ENCODE results near the gene ZHX3.

DNA sequence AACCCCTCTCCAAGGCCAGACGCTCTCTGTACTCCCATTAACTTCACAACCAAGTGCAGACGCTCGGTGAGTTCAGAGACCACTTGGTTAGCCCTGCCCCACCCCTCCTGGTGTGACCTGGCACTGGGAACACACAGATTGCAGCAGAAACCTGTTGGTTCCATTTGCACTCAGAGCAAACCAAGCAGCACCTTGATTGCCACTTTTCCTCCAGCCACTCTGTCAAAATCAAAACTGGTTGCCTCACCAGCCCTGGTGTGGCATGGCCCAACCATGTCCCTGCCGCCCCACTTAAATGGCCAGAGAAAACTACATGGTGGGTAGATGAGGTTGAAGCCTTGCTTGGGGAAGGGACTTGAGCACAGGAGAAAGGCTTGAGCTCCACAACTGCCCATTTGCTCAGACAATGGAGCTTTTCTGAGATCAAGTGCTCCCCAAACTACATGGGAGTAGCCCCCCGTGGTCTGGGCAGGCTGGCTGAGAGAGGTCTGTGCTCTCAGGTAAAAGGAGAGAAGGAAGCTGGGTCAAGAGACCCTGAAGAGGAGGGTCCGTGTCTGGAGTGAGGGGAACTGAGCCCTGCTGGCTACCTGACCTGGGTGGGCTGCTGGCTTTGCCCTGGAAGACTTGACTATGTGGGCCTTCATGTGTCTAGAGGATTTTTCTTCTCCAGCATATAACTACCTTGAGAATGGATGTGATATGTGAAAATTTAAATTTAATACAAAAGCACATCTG lies 136.8 kb downstream of the ZHX3 start:
- TF ChIP-seq, protein P1, sequence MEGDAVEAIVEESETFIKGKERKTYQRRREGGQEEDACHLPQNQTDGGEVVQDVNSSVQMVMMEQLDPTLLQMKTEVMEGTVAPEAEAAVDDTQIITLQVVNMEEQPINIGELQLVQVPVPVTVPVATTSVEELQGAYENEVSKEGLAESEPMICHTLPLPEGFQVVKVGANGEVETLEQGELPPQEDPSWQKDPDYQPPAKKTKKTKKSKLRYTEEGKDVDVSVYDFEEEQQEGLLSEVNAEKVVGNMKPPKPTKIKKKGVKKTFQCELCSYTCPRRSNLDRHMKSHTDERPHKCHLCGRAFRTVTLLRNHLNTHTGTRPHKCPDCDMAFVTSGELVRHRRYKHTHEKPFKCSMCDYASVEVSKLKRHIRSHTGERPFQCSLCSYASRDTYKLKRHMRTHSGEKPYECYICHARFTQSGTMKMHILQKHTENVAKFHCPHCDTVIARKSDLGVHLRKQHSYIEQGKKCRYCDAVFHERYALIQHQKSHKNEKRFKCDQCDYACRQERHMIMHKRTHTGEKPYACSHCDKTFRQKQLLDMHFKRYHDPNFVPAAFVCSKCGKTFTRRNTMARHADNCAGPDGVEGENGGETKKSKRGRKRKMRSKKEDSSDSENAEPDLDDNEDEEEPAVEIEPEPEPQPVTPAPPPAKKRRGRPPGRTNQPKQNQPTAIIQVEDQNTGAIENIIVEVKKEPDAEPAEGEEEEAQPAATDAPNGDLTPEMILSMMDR (IDR thresholded peaks at IDR 0.05): no peak
- TF ChIP-seq ZFX (IDR thresholded peaks at IDR 0.05; ENCODE audit: borderline replicate concordance): no peak

Data from 22Rv1 (cell line).